Activated CD4-positive, alpha-beta memory T cell treated with anti-CD3 and anti-CD28 coated beads, Interleukin-2, amount 10 ng/mL, durations not matched to agents 7 days and 5 days (primary cell): Measurements from ENCODE around the gene CEACAM3. TPM values are rescaled to one million over a fixed set of nuclear protein-coding genes. Genes with fewer than 3 reads are reported as not detected.

ENCODE experiments used
- CTCF ChIA-PET: fragments of 350-600 bp; sonication (Branson Sonifier 250); formaldehyde crosslinking; loops from one replicate; lab custom pipeline; 2021; ENCODE audit warnings: antibody characterized with exemption, inconsistent platforms; lab: Charles Lee
- POLR2A ChIA-PET: fragments of 350-600 bp; sonication (Branson Sonifier 250); formaldehyde crosslinking; loops from one replicate; lab custom pipeline; 2021; ENCODE audit warnings: antibody characterized with exemption; lab: Charles Lee
- DNase-seq: peaks from one replicate; pipeline ENCODE4 v3.0.0-alpha.2; 2020
- H3K27ac Mint-ChIP-seq: one replicate; pipeline ENCODE4 v1.8.0; 2021; ENCODE audit warnings: mild to moderate bottlenecking, mixed read lengths
- H3K27me3 Mint-ChIP-seq: one replicate; pipeline ENCODE4 v1.8.0; 2021; ENCODE audit warnings: mixed read lengths
- H3K36me3 Mint-ChIP-seq: one replicate; pipeline ENCODE4 v1.8.0; 2021; ENCODE audit warnings: low read depth, mixed read lengths
- H3K4me1 Mint-ChIP-seq: one replicate; pipeline ENCODE4 v1.8.0; 2021; ENCODE audit warnings: mixed read lengths
- H3K4me3 Mint-ChIP-seq: one replicate; pipeline ENCODE4 v1.8.0; 2021; ENCODE audit warnings: mild to moderate bottlenecking, mixed read lengths
- H3K9me3 Mint-ChIP-seq: one replicate; pipeline ENCODE4 v1.8.0; 2021; ENCODE audit warnings: mixed read lengths
- total RNA-seq, 2 experiments: library from RNA; stranded (reverse); gene quantifications; one replicate each; pipeline ENCODE4 v1.2.3, GENCODE V29; 2021

CEACAM3 gene
- total RNA-seq, 2 experiments from 2014 or later = not detected

- Mint-ChIP-seq H3K27me3 (peaks cover 36% of the 10 kb centered on the region), H3K27ac (no peak overlapping the region), H3K9me3 (no peaks in the 10 kb centered on the region), H3K36me3 (no peaks in the 10 kb centered on the region), H3K4me3 (no peak overlapping the region), H3K4me1 (no peaks in the 10 kb centered on the region)
- DNase-seq = no peak
- CTCF ChIA-PET = interaction anchor here (0.9 to 1.9 kb wide), 5 partner anchors 18 to 183 kb away, joined by 3 to 8 read pairs (median 4); partner anchors contain the start of gene RABAC1
- POLR2A ChIA-PET = interaction anchor here (1.0 to 1.5 kb wide), 2 partner anchors 8 to 31 kb away, joined by 4 to 5 read pairs; partner anchors contain the start of gene RPS19
Measured at GRCh38 chr19:41851456-41851855, 55.1 kb downstream of the CEACAM3 start.

- Mint-ChIP-seq H3K27ac (no peak overlapping the region), H3K4me3 (no peak overlapping the region), H3K4me1 (no peaks in the 10 kb centered on the region), H3K9me3 (no peaks in the 10 kb centered on the region), H3K36me3 (no peaks in the 10 kb centered on the region), H3K27me3 (peaks cover 36% of the 10 kb centered on the region)
- POLR2A ChIA-PET = interaction anchor here (0.5 kb wide), 1 partner anchor 13 kb away, joined by 3 read pairs; no protein-coding TSS in a partner anchor
- no peak for DNase-seq
- CTCF ChIA-PET = interaction anchor here (1.0 to 1.1 kb wide), 2 partner anchors 11 to 100 kb away, joined by 3 read pairs; no protein-coding TSS in a partner anchor
Measured at GRCh38 chr19:41853344-41853743, 57.0 kb downstream of the CEACAM3 start.

- Mint-ChIP-seq H3K27me3 (peaks cover 36% of the 10 kb centered on the region), H3K27ac (no peak overlapping the region), H3K4me3 (no peak overlapping the region), H3K9me3 (no peaks in the 10 kb centered on the region), H3K4me1 (no peaks in the 10 kb centered on the region), H3K36me3 (no peaks in the 10 kb centered on the region)
- ChIA-PET CTCF (interaction anchor here (1.0 to 1.1 kb wide), 2 partner anchors 11 to 100 kb away, joined by 3 read pairs; no protein-coding TSS in a partner anchor), POLR2A (no interaction called here)
- no peak for DNase-seq
Measured at GRCh38 chr19:41853768-41854167, 57.4 kb downstream of the CEACAM3 start.

GRCh38 chr19:41859213-41859617 lies 62.8 kb downstream of the CEACAM3 start:
- POLR2A ChIA-PET = interaction anchor here (0.9 to 7.0 kb wide), 15 partner anchors 8 to 103 kb away, joined by 3 to 223 read pairs (median 8); partner anchors contain the start of genes ARHGEF1, CD79A and RABAC1
- no peak for DNase-seq
- Mint-ChIP-seq H3K4me3 (peak overlapping the region; percentile 82), H3K27ac (peak overlapping the region; percentile 94), H3K36me3 (peaks cover 38% of the 10 kb centered on the region), H3K9me3 (no peaks in the 10 kb centered on the region), H3K4me1 (peaks cover 39% of the 10 kb centered on the region), H3K27me3 (peaks cover 8% of the 10 kb centered on the region)
- CTCF ChIA-PET = interaction anchor here (0.6 to 5.4 kb wide), 15 partner anchors 10 to 1047 kb away, joined by 3 to 82 read pairs (median 6); partner anchors contain the start of genes CEACAM3, HNRNPUL1 and RABAC1

- CTCF ChIA-PET = interaction anchor here (0.7 to 5.4 kb wide), 17 partner anchors 9 to 596 kb away, joined by 3 to 82 read pairs (median 3); partner anchors contain the start of genes CEACAM3, HNRNPUL1 and RABAC1
- peak; percentile 98 for DNase-seq
- Mint-ChIP-seq H3K27me3 (peaks cover 2% of the 10 kb centered on the region), H3K9me3 (no peaks in the 10 kb centered on the region), H3K4me1 (peaks cover 45% of the 10 kb centered on the region), H3K27ac (peak within 1 kb of the TSS; percentile 94), H3K4me3 (peak within 1 kb of the TSS; percentile 82), H3K36me3 (peaks cover 44% of the 10 kb centered on the region)
- POLR2A ChIA-PET = interaction anchor here (0.7 to 7.0 kb wide), 16 partner anchors 8 to 537 kb away, joined by 3 to 223 read pairs (median 6); partner anchors contain the start of genes ARHGEF1, CD79A and RABAC1
Measured at GRCh38 chr19:41859618-41860418, 63.4 kb downstream of the CEACAM3 start, which contains the start of gene RPS19. Gene RPS19, plus strand, starts transcription at chr19:41860255. Its CDS starts 520 bp downstream, at chr19:41860775.

- ChIA-PET CTCF (interaction anchor here (0.7 to 5.4 kb wide), 11 partner anchors 8 to 174 kb away, joined by 3 to 82 read pairs (median 11); partner anchors contain the start of gene RABAC1), POLR2A (interaction anchor here (0.7 to 7.0 kb wide), 13 partner anchors 9 to 538 kb away, joined by 3 to 223 read pairs (median 10); partner anchors contain the start of genes ARHGEF1, CD79A and RABAC1)
- Mint-ChIP-seq H3K4me3 (peak overlapping the region; percentile 82), H3K36me3 (peaks cover 50% of the 10 kb centered on the region), H3K9me3 (no peaks in the 10 kb centered on the region), H3K27me3 (no peaks in the 10 kb centered on the region), H3K4me1 (peaks cover 50% of the 10 kb centered on the region), H3K27ac (peak overlapping the region; percentile 81)
- peak; percentile 38 for DNase-seq
Measured at GRCh38 chr19:41860419-41861115, 64.2 kb downstream of the CEACAM3 start.

Other genes with a start within 250 kb of the CEACAM3 start
- gene CEACAM21, start 220.4 kb upstream of the CEACAM3 start, total RNA-seq = 10 to 100 TPM; 77.0 to 77.8 TPM
- gene CEACAM4, start 169.5 kb upstream of the CEACAM3 start, total RNA-seq = not detected
- not detected for gene CEACAM7, start 108.3 kb upstream of the CEACAM3 start, total RNA-seq
- gene CEACAM5, start 88.0 kb upstream of the CEACAM3 start, total RNA-seq = not detected
- not detected for gene CEACAM6, start 41.1 kb upstream of the CEACAM3 start, total RNA-seq
- not detected for gene LYPD4, start 48.1 kb downstream of the CEACAM3 start, total RNA-seq
- not detected for gene DMRTC2, start 48.5 kb downstream of the CEACAM3 start, total RNA-seq
- gene RPS19, start 63.7 kb downstream of the CEACAM3 start, total RNA-seq = 1,000 to 10,000 TPM; 2,625 to 2,652 TPM
- gene CD79A, start 80.7 kb downstream of the CEACAM3 start, total RNA-seq = under 1 TPM; 0.35 to 0.38 TPM
- gene ARHGEF1, start 86.6 kb downstream of the CEACAM3 start, total RNA-seq = 100 to 1,000 TPM; 657 TPM
- 1 to 10 TPM; 1.5 to 1.7 TPM for gene ERFL, start 131.9 kb downstream of the CEACAM3 start, total RNA-seq
- gene RABAC1, start 162.7 kb downstream of the CEACAM3 start, total RNA-seq = 100 to 1,000 TPM in 1 of 2 experiments, 10 to 100 TPM in 1; 97.2 to 105 TPM
- gene ATP1A3, start 197.6 kb downstream of the CEACAM3 start, total RNA-seq = 1 to 10 TPM; 1.2 to 1.9 TPM